Panc1 (cell line): Measurements from ENCODE around the gene TUB.

Experiments
- CTCF ChIP-seq: fragments of 450-650 bp; IDR thresholded peaks from 2 replicates; pipeline ENCODE4 v1.5.1; 2017; ENCODE audit warnings: mild to moderate bottlenecking
- POLR2AphosphoS5 ChIP-seq: IDR thresholded peaks from 2 replicates; pipeline ENCODE4 v1.6.1; 2012; ENCODE audit warnings: mild to moderate bottlenecking, low read depth, low read length, moderate library complexity
- SIN3A ChIP-seq: IDR thresholded peaks from 2 replicates; pipeline ENCODE4 v1.6.1; 2012; ENCODE audit warnings: low read depth, mild to moderate bottlenecking, low read length, moderate library complexity, borderline replicate concordance; ENCODE audit not compliant: insufficient read depth
- TCF7L2 ChIP-seq: IDR thresholded peaks from 2 replicates; pipeline ENCODE4 v1.6.1; 2011; ENCODE audit warnings: mild to moderate bottlenecking, low read depth, low read length, inconsistent platforms

- TF ChIP-seq SIN3A: no peak
- TF ChIP-seq CTCF: no peak
- TF ChIP-seq POLR2AphosphoS5: no peak
- TF ChIP-seq TCF7L2: no peak
These were observed 2.0 kb downstream of the TUB start for GRCh38 chr11:8083088-8083395.
